ENCODE data around the gene ADGRG3.

DNA sequence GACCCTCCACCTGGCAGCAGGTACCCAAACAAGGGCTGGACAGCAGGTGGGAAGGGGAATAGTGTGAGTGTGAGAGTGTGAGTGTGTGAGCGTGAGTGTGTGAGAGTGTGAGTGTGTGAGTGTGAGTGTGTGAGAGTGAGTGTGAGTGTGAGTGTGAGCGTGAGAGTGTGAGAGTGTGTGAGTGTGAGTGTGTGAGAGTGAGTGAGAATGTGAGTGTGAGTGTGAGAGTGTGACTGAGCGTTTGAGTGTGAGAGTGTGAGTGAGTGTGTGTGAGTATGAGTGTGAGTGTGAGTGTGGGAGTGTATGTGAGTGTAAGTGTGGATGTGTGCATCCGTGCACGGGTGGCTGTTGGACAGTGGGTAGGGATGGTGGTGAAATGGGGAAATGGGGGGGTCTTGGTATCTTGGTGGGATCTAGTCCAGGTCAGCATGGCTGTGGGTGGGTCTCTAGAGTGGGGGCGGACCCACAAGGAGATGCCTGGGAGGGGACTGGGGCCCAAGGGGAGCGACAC lies 39.3 kb upstream of the ADGRG3 start:
- no peak for TF ChIP-seq CTCF (IDR thresholded peaks at IDR 0.05)
- no peak for TF ChIP-seq ZFX (IDR thresholded peaks at IDR 0.05; ENCODE audit: borderline replicate concordance)
